Vagina (tissue), 2 donors: Measurements from ENCODE around the gene KCNA2.

Experiments used
- CTCF ChIP-seq, 3 experiments: fragments of 450-650 bp in 2 of 3; fragments of 200-600 bp in 1 of 3; sonication (generic) in 1 of 3; IDR thresholded peaks; one replicate each; pipeline ENCODE4 v1.5.1; 2017 to 2019; ENCODE audit warnings: antibody characterized with exemption in 3 of 3, mild to moderate bottlenecking in 2 of 3, moderate library complexity in 2 of 3
- POLR2A ChIP-seq, 2 donors: fragments of 450-650 bp; IDR thresholded peaks; one replicate each; pipeline ENCODE4 v1.6.1; 2017; ENCODE audit warnings: antibody characterized with exemption in 2 of 2, mild to moderate bottlenecking in 2 of 2, moderate library complexity in 2 of 2

GRCh38 chr1:110603058-110603457, 3.1 kb downstream of the KCNA2 start:
- TF ChIP-seq POLR2A (IDR thresholded peaks at IDR 0.05) (no peak), CTCF (IDR thresholded peaks at IDR 0.05) (no peak)
